Activated CD8-positive, alpha-beta memory T cell treated with anti-CD3 and anti-CD28 coated beads, Interleukin-2, amount 10 ng/mL, durations not matched to agents 7 days and 5 days (primary cell): Measurements from ENCODE around the gene MAN1C1. TPM values are rescaled to one million over a fixed set of nuclear protein-coding genes. Genes with fewer than 3 reads are reported as not detected.
"Not testable (repeated sequence)": the region's sequence is repeated elsewhere in the genome, so short reads cannot be mapped to it uniquely, and the experiment has no call there.

ENCODE experiments used
- ATAC-seq: fragments of 150-1000 bp; cut with Tn5 transposase; one replicate; pipeline ENCODE4 v1.10.0; 2021; ENCODE audit warnings: moderate library complexity
- CTCF ChIA-PET: fragments of 350-600 bp; sonication (Branson Sonifier 250); formaldehyde crosslinking; loops from one replicate; lab custom pipeline; 2021; ENCODE audit warnings: antibody characterized with exemption; lab: Charles Lee
- DNase-seq: peaks from one replicate; pipeline ENCODE4 v3.0.0-alpha.2; 2020
- H3K27ac Mint-ChIP-seq: one replicate; pipeline ENCODE4 v1.8.0; 2021; ENCODE audit warnings: mild to moderate bottlenecking, mixed read lengths
- H3K27me3 Mint-ChIP-seq: one replicate; pipeline ENCODE4 v1.8.0; 2021; ENCODE audit warnings: mixed read lengths
- H3K36me3 Mint-ChIP-seq: one replicate; pipeline ENCODE4 v1.8.0; 2021; ENCODE audit warnings: mild to moderate bottlenecking, mixed read lengths
- H3K4me1 Mint-ChIP-seq: one replicate; pipeline ENCODE4 v1.8.0; 2021; ENCODE audit warnings: mixed read lengths
- H3K4me3 Mint-ChIP-seq: one replicate; pipeline ENCODE4 v1.8.0; 2021; ENCODE audit warnings: mild to moderate bottlenecking, moderate library complexity, mixed read lengths
- H3K9me3 Mint-ChIP-seq: one replicate; pipeline ENCODE4 v1.8.0; 2022; ENCODE audit warnings: low read depth, mixed read lengths
- total RNA-seq, 2 experiments: library from RNA; stranded (reverse); gene quantifications; one replicate each; pipeline ENCODE4 v1.2.3, GENCODE V29; 2021

Gene MAN1C1
- total RNA-seq, 2 experiments from 2014 or later = 15.5 to 20.0 TPM

DNA sequence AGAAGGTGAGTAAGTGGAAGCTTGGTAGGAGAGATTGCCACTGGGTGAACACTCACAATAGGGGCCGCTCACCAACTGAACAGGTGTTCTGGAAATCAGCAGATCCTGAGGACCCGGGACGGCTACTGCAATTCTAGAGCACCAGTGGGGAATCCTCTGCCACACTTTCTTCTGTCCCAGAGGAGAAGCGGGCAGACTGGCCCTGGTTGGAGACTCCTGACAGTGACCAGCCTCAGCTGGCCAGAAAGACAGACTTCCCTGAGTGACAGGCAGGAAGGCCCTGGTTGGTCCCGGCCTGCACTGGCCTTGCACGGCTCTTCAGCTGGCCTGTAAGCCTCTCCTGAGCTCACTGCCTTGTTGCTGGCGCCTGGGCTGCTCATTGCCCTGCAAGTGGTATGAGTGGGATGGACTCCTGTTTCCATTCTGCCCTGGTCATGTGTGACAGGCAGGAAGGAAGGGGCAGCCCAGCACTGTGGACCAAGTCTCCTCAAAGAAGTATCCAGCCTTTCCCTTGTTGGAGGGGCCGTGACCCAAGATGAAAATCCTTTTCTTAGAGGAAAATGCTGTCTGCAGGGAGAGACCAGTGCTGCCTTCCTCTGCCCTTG lies 34.5 kb downstream of the MAN1C1 start:
- Mint-ChIP-seq H3K9me3 (no peaks in the 10 kb centered on the region), H3K4me3 (no peak overlapping the region), H3K27me3 (peaks cover 77% of the 10 kb centered on the region), H3K36me3 (peaks cover 7% of the 10 kb centered on the region), H3K4me1 (peaks cover 8% of the 10 kb centered on the region), H3K27ac (no peak overlapping the region)
- DNase-seq = peak; percentile 34
- no peak for ATAC-seq
- CTCF ChIA-PET = no interaction called here

DNA sequence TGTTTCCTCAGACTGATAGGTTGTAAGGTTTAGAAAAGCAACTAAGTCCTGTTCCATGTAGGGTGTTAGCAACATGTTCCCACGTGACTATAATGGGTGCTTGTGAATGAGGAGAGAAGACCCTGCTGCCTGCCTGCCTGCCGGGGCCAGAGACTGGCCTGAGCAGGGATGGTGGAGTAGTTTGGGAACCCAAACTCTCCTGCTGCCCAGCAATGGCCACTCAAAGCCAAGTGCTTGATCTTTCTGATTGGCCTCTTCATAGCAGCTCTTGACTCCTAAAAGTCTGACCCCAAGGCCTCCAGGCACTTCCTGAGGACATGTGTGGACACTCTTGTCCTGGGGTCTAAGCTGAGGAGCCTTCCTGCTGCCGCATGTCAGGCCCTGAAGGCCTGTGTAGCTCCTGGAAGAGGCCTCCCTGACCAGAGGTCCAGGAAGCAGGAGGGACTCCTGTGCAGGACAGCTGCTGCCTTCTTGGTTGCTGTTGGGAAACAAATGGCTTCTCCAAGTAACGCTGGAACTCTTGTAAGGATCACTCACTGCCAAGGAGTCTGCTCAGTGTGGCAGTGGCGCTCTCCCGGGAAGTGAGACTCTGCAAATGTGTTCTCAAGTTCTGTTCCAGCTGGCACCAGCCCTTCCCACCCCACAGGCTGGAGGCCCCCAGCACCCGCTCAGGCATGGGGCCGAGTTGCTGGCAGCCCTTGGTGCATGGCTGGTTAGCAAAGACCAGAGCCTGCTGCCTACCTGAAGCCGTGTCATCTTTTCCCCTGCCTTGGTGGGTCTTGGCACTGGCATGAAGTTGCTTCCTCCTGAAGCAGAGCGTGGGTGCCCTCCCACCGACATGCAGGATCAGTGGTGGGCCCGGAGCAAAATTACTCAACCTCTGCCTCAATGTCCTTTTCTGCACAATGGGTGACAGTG lies 35.5 kb downstream of the MAN1C1 start:
- CTCF ChIA-PET = no interaction called here
- Mint-ChIP-seq H3K4me3 (no peak overlapping the region), H3K4me1 (peaks cover 8% of the 10 kb centered on the region)

DNA sequence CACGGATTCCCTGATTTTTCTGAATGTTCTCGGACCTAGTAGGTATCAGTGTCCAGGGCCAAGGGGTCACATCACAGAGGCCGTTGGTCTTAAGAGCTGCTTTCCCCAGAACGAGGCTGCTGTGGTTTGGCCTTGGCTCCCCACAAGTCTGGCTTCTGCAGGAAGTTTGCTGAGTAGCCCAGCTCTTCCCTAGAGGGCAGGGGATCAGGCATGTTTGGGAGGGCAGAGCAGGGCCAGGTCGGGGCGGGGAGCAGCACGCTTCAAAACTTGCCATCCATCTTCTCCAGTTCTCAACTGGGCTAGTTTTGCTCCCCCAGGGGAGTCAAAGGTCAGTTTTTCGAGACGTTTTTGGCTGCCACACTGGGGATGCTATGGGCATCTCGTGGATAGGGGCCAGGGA lies 37.0 kb downstream of the MAN1C1 start:
- H3K4me3 Mint-ChIP-seq = no peak overlapping the region
- H3K27me3 Mint-ChIP-seq = peaks cover 60% of the 10 kb centered on the region
- no peak overlapping the region for H3K27ac Mint-ChIP-seq
- peaks cover 5% of the 10 kb centered on the region for H3K4me1 Mint-ChIP-seq
- DNase-seq = peak; percentile 19
- CTCF ChIA-PET = no interaction called here
- no peaks in the 10 kb centered on the region for H3K9me3 Mint-ChIP-seq
- no peaks in the 10 kb centered on the region for H3K36me3 Mint-ChIP-seq
- ATAC-seq = no peak

More for the DNA sequence above, 35.5 kb downstream of the MAN1C1 start:
- H3K27me3 Mint-ChIP-seq = peaks cover 73% of the 10 kb centered on the region
- H3K36me3 Mint-ChIP-seq = peaks cover 1% of the 10 kb centered on the region
- no peaks in the 10 kb centered on the region for H3K9me3 Mint-ChIP-seq
- no peak overlapping the region for H3K27ac Mint-ChIP-seq
- DNase-seq = peak; percentile 37
- no peak for ATAC-seq

DNA sequence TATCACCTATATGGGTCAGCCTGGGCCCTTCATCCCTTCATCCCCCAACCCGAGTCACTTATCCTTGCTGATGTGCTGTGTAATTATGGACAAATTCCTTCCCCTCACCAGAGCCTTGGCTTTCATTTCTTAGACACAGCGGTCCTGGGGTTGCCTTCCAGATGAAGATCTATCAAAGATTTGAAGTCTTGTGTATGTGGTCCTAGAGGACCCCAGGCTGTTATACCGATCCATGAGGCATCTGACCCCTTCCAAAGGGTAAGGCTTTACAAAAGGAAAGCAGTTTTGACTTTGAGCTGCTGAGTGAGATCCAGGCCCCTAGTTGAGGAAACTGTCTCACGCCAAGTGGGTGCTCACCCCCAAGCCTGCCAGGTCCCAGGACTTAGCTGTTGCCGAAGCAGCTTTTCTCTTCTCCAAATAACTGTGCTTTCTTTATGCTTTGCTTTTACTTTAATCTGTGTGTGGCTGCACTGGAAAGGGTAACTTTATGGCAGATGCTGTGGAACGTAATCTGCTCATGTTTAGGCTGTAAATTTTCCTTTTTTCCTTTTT lies 37.6 kb downstream of the MAN1C1 start:
- peak; percentile 28 for DNase-seq
- no peak overlapping the region for H3K27ac Mint-ChIP-seq
- no peaks in the 10 kb centered on the region for H3K36me3 Mint-ChIP-seq
- H3K27me3 Mint-ChIP-seq = peaks cover 60% of the 10 kb centered on the region
- CTCF ChIA-PET = interaction anchor here (1.6 kb wide), 1 partner anchor 121 kb away, joined by 3 read pairs; no protein-coding TSS in a partner anchor
- H3K4me1 Mint-ChIP-seq = no peaks in the 10 kb centered on the region
- H3K9me3 Mint-ChIP-seq = no peaks in the 10 kb centered on the region
- no peak for ATAC-seq
- no peak overlapping the region for H3K4me3 Mint-ChIP-seq

DNA sequence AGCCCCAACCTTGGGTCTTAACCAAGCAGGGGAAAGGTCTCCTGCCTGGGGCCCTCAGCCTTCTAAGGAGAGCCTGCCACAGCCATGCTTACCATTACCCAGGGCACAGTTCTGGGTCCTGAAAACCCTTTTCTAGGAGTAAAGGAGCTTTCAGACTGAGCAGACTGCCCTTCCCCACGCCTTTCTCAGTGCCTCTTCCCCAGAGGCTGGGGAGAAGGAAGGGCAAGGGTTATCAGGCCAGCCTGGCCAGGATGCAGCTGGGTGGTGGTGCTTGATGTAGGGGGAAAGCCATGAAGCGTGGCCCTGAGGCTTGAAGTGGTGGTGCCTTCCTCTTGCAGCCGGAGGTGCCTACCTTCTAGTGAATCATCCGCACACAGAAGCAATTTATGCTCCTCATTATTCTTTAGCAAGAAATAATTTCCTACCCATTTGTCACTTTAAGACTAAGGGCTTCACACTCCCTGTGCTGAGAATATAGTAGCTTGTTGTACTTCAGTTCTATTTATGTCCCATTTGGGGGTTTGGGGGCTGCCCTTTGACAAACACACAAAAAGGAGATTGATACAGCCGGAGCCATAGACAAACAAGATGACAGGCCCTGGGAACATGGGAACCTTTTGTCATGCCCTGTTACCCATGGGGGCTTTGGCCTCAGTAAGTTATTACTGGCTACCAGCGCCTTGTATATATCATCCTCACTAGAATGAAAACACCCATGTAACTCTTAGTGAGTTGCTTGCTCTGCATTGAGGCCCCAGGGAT lies 40.7 kb downstream of the MAN1C1 start:
- Mint-ChIP-seq H3K4me3 (no peak overlapping the region), H3K9me3 (no peaks in the 10 kb centered on the region), H3K27me3 (peaks cover 46% of the 10 kb centered on the region), H3K27ac (no peak overlapping the region), H3K36me3 (no peaks in the 10 kb centered on the region), H3K4me1 (no peaks in the 10 kb centered on the region)
- no peak for ATAC-seq
- CTCF ChIA-PET = no interaction called here
- peak; percentile 28 for DNase-seq

DNA sequence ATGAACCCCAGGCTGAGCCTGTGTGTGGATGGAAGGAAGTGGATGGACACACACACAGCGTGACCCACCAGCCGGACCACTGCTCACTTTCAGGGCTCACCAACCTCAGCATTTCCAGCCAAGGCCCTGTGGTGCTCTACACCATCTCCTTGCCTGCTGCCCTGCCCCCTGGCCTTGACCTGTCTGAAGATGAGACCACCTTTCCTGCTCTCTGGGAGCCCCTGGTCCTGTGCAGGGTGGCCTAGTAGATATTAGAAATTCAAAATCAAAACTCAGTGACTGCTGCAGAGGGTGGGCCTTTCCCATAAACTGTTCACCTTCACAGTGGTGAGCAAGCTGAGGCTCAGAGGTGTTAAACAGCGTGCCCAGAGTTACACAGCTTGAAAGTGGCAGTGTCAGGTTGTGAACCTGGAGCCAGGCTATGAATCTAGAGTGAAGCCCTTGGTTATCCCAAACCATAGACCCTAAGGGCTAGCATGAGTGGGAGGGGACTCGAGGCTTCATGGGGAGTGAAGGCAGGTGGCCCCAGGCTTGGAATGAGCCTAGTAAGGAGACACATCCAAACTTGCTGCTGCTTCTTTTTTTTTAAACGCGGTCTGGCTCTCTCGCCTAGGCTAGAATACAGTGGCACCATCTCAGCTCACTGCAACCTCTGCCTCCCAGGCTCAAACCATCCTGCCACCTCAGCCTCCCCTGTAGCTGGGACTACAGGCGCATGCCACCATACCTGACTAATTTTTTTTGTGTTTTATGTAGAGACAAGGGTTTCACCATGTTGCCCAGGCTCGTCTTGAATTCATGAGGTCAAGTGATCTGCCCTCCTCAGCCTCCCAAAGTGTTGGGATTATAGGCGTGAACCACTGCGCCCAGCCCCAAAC lies 41.5 kb downstream of the MAN1C1 start:
- CTCF ChIA-PET = interaction anchor here (0.6 kb wide), 1 partner anchor 19 kb away, joined by 3 read pairs; no protein-coding TSS in a partner anchor
- Mint-ChIP-seq H3K9me3 (no peaks in the 10 kb centered on the region), H3K27me3 (peaks cover 43% of the 10 kb centered on the region), H3K4me3 (no peak overlapping the region), H3K36me3 (peaks cover 2% of the 10 kb centered on the region), H3K4me1 (no peaks in the 10 kb centered on the region), H3K27ac (no peak overlapping the region)
- DNase-seq (peak; percentile 22), ATAC-seq (no peak)

DNA sequence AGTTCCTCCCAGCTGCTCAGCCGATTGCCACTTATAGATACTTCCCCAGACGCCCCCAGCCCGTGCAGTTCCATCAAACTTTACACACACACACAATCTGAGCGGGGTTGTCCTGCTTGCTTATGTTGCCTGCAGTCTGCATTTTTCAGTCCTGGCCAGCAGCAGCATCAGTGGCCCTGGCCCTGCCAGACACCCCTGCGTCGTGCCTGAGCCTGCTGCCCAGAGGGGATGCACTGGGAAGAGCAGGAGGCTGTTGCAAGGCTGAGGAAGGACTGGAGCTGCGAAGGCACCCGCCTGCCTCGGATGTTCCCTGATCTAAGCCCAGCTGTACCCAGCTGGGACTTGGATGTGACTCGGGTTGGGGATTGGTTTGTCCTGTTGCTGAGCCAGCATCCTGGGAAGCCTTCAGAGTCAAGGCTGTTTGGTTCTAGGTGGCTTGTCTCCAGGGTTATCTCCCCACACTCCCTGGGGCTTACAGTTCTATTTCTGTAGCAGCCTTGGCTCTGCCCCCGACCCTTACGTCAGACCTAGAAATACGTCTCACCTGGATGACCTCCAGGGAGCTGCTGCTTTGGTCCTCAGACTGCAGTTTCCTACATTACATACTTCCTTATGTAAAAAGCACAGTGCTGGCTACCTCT lies 42.3 kb downstream of the MAN1C1 start:
- Mint-ChIP-seq H3K9me3 (no peaks in the 10 kb centered on the region), H3K4me1 (no peaks in the 10 kb centered on the region), H3K27me3 (peaks cover 35% of the 10 kb centered on the region), H3K36me3 (peaks cover 2% of the 10 kb centered on the region), H3K4me3 (no peak overlapping the region), H3K27ac (no peak overlapping the region)
- ATAC-seq (no peak), DNase-seq (no peak)
- CTCF ChIA-PET = no interaction called here

DNA sequence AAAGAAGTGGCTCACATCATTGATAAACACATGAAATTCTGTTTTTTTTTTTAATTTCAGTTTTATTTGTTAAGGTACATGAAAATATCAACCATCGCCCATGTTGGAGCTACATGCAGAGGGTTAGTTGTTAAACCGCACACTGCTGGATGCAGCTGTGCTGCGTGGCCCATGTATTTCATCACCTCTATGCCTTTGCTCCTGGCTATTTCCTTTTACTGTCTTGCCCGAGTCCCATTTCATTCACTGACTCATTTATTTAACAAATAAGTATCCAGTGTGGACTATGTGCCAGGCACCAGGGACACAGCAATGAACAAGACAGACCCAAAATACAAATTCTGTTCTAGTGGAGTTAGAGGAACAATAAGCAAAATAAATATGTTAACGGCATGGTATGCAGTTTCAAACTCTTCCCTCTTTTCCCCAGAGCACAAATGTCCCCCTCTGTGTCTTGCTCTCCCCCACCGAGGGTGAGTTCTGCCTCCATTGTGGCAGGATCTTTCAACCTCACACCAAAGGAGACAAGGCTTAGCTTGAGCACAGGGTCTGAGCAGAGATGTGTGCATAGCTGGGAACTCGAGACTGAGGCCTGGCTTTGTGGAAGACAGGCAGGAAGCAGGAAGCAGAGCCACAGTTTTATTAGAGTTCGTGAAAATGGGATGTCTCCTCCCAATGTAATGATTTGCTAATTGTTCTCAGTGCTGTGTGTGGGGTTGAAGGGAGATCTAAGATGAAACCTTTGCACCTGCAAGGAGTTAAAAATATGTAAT lies 44.6 kb downstream of the MAN1C1 start:
- Mint-ChIP-seq H3K27ac (no peak overlapping the region), H3K4me3 (no peak overlapping the region), H3K27me3 (peaks cover 36% of the 10 kb centered on the region), H3K9me3 (no peaks in the 10 kb centered on the region), H3K36me3 (peaks cover 2% of the 10 kb centered on the region), H3K4me1 (no peaks in the 10 kb centered on the region)
- no peak for ATAC-seq
- CTCF ChIA-PET = interaction anchor here (0.6 kb wide), 1 partner anchor 1624 kb away, joined by 4 read pairs; no protein-coding TSS in a partner anchor
- DNase-seq = no peak

DNA sequence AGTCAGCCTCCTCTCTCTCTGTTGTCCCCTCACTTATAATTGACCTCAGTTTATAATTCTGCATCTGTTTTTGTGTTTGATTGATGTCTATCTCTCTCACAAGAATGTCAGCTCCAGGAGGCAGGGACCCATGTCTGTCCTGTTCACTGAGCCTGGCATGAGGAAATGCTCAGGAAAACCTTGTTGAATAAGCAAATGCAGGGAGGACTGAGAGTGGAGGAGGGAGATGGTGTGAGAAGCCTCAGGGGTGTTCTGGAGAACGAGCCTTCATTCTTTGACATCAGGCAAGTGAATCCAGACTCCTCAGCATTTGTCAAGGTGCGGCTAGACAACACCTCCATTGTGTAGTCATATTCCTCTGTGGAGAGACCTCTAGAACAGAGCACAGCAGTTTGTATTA lies 45.5 kb downstream of the MAN1C1 start:
- H3K27me3 Mint-ChIP-seq = peaks cover 40% of the 10 kb centered on the region
- no peaks in the 10 kb centered on the region for H3K9me3 Mint-ChIP-seq
- DNase-seq = no peak
- H3K4me1 Mint-ChIP-seq = no peaks in the 10 kb centered on the region
- CTCF ChIA-PET = no interaction called here
- no peak overlapping the region for H3K4me3 Mint-ChIP-seq
- H3K27ac Mint-ChIP-seq = no peak overlapping the region
- ATAC-seq = no peak
- H3K36me3 Mint-ChIP-seq = peaks cover 2% of the 10 kb centered on the region

DNA sequence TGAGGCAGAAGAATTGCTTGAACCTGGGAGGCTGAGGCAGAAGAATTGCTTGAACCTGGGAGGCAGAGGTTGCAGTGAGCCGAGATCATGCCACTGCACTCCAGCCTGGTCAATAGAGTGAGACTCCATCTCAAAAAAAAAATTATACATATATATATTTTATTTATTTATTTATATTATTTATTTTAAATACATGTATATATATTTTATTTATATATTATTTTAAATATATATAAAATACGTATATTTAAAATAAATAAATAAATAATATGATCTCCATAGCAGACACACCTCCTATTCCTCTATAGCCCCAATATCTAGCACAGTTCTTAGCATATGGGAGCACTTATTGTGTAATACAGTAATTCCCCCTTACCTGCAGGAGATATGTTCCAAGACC lies 46.4 kb downstream of the MAN1C1 start:
- peaks cover 46% of the 10 kb centered on the region for H3K27me3 Mint-ChIP-seq
- H3K4me3 Mint-ChIP-seq, H3K4me1 Mint-ChIP-seq, H3K36me3 Mint-ChIP-seq, CTCF ChIA-PET, H3K27ac Mint-ChIP-seq, ATAC-seq, DNase-seq, H3K9me3 Mint-ChIP-seq: not testable (repeated sequence)

DNA sequence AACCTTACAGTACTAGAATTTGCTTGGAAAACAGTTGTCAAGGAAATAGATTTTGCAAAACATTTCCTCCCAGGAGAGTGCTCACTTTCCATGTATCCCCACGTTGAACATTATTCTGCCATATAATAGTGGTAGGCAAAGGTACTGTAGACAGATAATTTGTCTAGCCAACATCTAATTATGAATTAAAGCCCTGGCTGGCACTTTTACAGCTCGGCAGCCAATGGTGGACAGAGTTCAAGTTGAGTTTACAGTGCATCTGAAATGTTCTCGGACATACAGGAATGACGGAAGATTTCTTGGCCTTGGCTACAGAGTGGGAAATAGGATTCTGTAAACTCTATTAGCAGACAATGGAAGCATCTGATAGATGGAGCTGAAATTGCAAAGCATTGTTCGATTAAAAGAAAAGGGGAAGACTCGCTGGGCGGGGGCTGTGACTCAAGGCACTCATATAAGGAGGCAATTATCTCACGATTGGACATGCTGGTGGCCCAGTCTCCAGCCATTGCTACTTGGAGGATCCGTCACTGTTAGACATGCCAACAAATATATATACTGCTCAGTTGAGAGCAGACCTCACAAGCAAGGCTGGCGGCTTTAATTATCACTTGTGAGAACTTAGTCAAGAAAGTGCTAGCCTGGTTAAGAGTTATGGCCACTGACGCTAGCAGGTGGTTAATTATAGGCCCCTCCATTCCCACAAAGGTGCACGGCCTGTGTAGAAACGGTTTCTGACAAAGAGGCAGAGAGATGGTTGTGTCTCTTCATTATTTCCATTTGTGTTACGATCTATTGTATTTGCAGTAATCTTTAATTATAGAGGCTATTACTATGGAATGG lies 48.0 kb downstream of the MAN1C1 start:
- ATAC-seq = no peak
- H3K4me3 Mint-ChIP-seq = no peak overlapping the region
- peaks cover 49% of the 10 kb centered on the region for H3K27me3 Mint-ChIP-seq
- no peak overlapping the region for H3K27ac Mint-ChIP-seq
- no peak for DNase-seq
- no peaks in the 10 kb centered on the region for H3K9me3 Mint-ChIP-seq
- H3K4me1 Mint-ChIP-seq = no peaks in the 10 kb centered on the region
- CTCF ChIA-PET = interaction anchor here (1.2 kb wide), 1 partner anchor 11 kb away, joined by 6 read pairs; no protein-coding TSS in a partner anchor
- H3K36me3 Mint-ChIP-seq = peaks cover 4% of the 10 kb centered on the region
